Endothelial cell of umbilical vein (primary cell): ENCODE results near the gene COLQ. TPM values are rescaled to one million over a fixed set of nuclear protein-coding genes. Genes with fewer than 3 reads are reported as not detected.

ENCODE experiments used
- BruUV-seq: library from RNA; stranded (reverse); fragments of 400-500 nt; replicated peaks from 2 replicates; lab custom pipeline; 2021; lab: Mats Ljungman, UMichigan
- CTCF ChIA-PET: fragments of 300-600, 350-600 bp; sonication (Branson Sonifier 250); formaldehyde crosslinking; loops from one replicate; lab custom pipeline; 2021; ENCODE audit warnings: antibody characterized with exemption, inconsistent platforms; lab: Charles Lee
- POLR2A ChIA-PET: fragments of 300-600, 350-600 bp; sonication (Branson Sonifier 250); formaldehyde crosslinking; loops from one replicate; lab custom pipeline; 2021; ENCODE audit warnings: antibody characterized with exemption, inconsistent platforms; lab: Charles Lee
- DNase-seq: peaks from one replicate; pipeline ENCODE4 v3.0.0-alpha.2; 2011; ENCODE audit warnings: low read depth, low spot score
- FAIRE-seq: peaks from 2 replicates; lab custom pipeline; 2011; peaks lifted over from hg19 to GRCh38; lab: Jason Lieb, UNC
- H2AFZ ChIP-seq: 2 replicates; pipeline ENCODE4 v1.6.0; 2012; ENCODE audit warnings: low read depth, low read length, control low read depth, inconsistent platforms
- H3K27ac ChIP-seq: 2 replicates; pipeline ENCODE4 v1.5.1; 2011; ENCODE audit warnings: low read depth, mild to moderate bottlenecking, control low read depth, low read length, moderate library complexity; ENCODE audit not compliant: insufficient read depth
- H3K27me3 ChIP-seq, 2 experiments: 2 replicates each; pipeline versions ENCODE4 v1.6.0 to v1.6.1; 2011; ENCODE audit warnings: low read length in 2 of 2, mixed read lengths in 1 of 2; ENCODE audit not compliant: control insufficient read depth in 2 of 2, insufficient read depth in 2 of 2
- H3K36me3 ChIP-seq, 2 experiments: 2 replicates in 1 of 2; 3 replicates in 1 of 2; pipeline ENCODE4 v1.5.1; 2011; ENCODE audit warnings: low read length in 2 of 2, mild to moderate bottlenecking in 1 of 2, moderate library complexity in 1 of 2; ENCODE audit not compliant: control insufficient read depth in 2 of 2, insufficient read depth in 2 of 2; ENCODE audit errors: extremely low read depth in 1 of 2
- H3K4me1 ChIP-seq: 3 replicates; pipeline ENCODE4 v1.5.1; 2011; ENCODE audit warnings: mild to moderate bottlenecking, low read length; ENCODE audit not compliant: control insufficient read depth, insufficient read depth; ENCODE audit errors: extremely low read depth
- H3K4me2 ChIP-seq: 2 replicates; pipeline ENCODE4 v1.6.1; 2011; ENCODE audit warnings: low read length, control low read depth, mixed read lengths; ENCODE audit not compliant: insufficient read depth
- H3K4me3 ChIP-seq, 3 experiments: fragments of 200-600 bp in 1 of 3; sonication (generic), shearing (Covaris generic) in 1 of 3; replicated peaks in 1 of 3; 2 replicates each; pipeline ENCODE4 v1.5.1; 2011 to 2016; ENCODE audit warnings: control low read depth in 3 of 3, low read length in 3 of 3, mild to moderate bottlenecking in 2 of 3, inconsistent platforms in 1 of 3, low read depth in 1 of 3, moderate library complexity in 1 of 3; ENCODE audit not compliant: insufficient read depth in 1 of 3
- H3K79me2 ChIP-seq: 2 replicates; pipeline ENCODE4 v1.6.0; 2012; ENCODE audit warnings: low read length, inconsistent platforms; ENCODE audit not compliant: control insufficient read depth, insufficient read depth
- H3K9ac ChIP-seq: replicated peaks from 2 replicates; pipeline ENCODE3; 2011; ENCODE audit warnings: low read length, control low read depth; ENCODE audit not compliant: insufficient read depth; ENCODE audit errors: extremely low read depth
- H3K9me1 ChIP-seq: replicated peaks from 3 replicates; pipeline ENCODE4 v1.6.0; 2011; ENCODE audit warnings: mild to moderate bottlenecking, low read length; ENCODE audit not compliant: control insufficient read depth, insufficient read depth; ENCODE audit errors: extremely low read depth
- H3K9me3 ChIP-seq: replicated peaks from 2 replicates; pipeline ENCODE4 v1.5.1; 2012; ENCODE audit warnings: low read length, inconsistent platforms; ENCODE audit not compliant: control insufficient read depth, insufficient read depth
- H4K20me1 ChIP-seq: replicated peaks from 2 replicates; pipeline ENCODE3; 2011; ENCODE audit warnings: mild to moderate bottlenecking, low read length; ENCODE audit not compliant: control insufficient read depth, insufficient read depth; ENCODE audit errors: extremely low read depth
- CTCF ChIP-seq, 2 donors: IDR thresholded peaks; 1 replicate in 1 of 2; 2 replicates in 1 of 2; pipeline ENCODE4 v1.5.1; 2011; ENCODE audit warnings: low read length in 2 of 2, mild to moderate bottlenecking in 2 of 2, moderate library complexity in 2 of 2, control low read depth in 1 of 2, inconsistent platforms in 1 of 2, low read depth in 1 of 2; ENCODE audit not compliant: insufficient read depth in 1 of 2; ENCODE audit errors: extremely low read depth in 1 of 2
- EZH2 ChIP-seq: IDR thresholded peaks from 2 replicates; pipeline ENCODE4 v1.6.1; 2012; ENCODE audit warnings: borderline replicate concordance, low read depth, mild to moderate bottlenecking, moderate library complexity, low read length, inconsistent platforms; ENCODE audit not compliant: severe bottlenecking
- FOS ChIP-seq: IDR thresholded peaks from 2 replicates; pipeline ENCODE4 v1.6.1; 2011; ENCODE audit warnings: mild to moderate bottlenecking, low read length, moderate library complexity, borderline replicate concordance; ENCODE audit not compliant: insufficient read depth
- GATA2 ChIP-seq: IDR thresholded peaks from 2 replicates; pipeline ENCODE4 v1.7.0; 2011; ENCODE audit warnings: low read depth, mild to moderate bottlenecking, moderate library complexity, mixed read lengths, low read length; ENCODE audit not compliant: insufficient read length, insufficient read depth
- JUN ChIP-seq: IDR thresholded peaks from 2 replicates; pipeline ENCODE4 v1.6.1; 2011; ENCODE audit warnings: borderline replicate concordance, low read depth; ENCODE audit not compliant: insufficient read length, insufficient read depth
- MAX ChIP-seq: IDR thresholded peaks from 2 replicates; pipeline ENCODE4 v1.6.1; 2011; ENCODE audit not compliant: insufficient read depth, insufficient read length
- MYC ChIP-seq: IDR thresholded peaks from one replicate; pipeline ENCODE4 v1.6.1; 2011; ENCODE audit warnings: mild to moderate bottlenecking, low read depth, low read length
- POLR2A ChIP-seq: IDR thresholded peaks from 2 replicates; pipeline ENCODE4 v1.6.1; 2012; ENCODE audit warnings: low read depth, mild to moderate bottlenecking, control low read depth, low read length
- POLR2AphosphoS5 ChIP-seq: IDR thresholded peaks from 2 replicates; pipeline ENCODE4 v1.6.1; 2012; ENCODE audit warnings: low read depth, mild to moderate bottlenecking, control low read depth, low read length, moderate library complexity; ENCODE audit not compliant: insufficient read depth
- dilution Hi-C: fragments of 300-500 bp; cut with MboI; formaldehyde crosslinking; loops from one replicate; pipeline ENCODE4 v1.15.0; 2019; ENCODE audit warnings: low sequenced_read_pairs; ENCODE audit not compliant: extremely low pct_ligation_motif_present
- intact Hi-C: fragments of 100-400 bp; cut with micrococcal nuclease; formaldehyde crosslinking; loops from one replicate; pipeline ENCODE4 v1.10.0; 2022
- polyA plus RNA-seq, 4 experiments: library from polyadenylated mRNA; depleted of rRNA in 3 of 4; stranded (reverse) in 3 of 4; unstranded in 1 of 4; fragments of >200 nt; gene quantifications; 2 replicates each; pipeline versions ENCODE4 v1.2.1 to v1.2.3, GENCODE V29; 2011 to 2012; ENCODE audit warnings: missing spikeins in 1 of 4
- total RNA-seq: library from RNA; stranded (reverse); gene quantifications from 2 replicates; pipeline ENCODE4 v1.2.3, GENCODE V29; 2021

The COLQ gene
- total and polyA plus RNA-seq, 2 donors (not counting 3 experiments of a cell fraction or from before 2014, with no cell fraction given): 2.0 to 2.3 TPM

GRCh38 chr3:15553749-15554148 lies 32.2 kb upstream of the COLQ start:
- intact Hi-C loops: no loop called here
- CTCF ChIA-PET: no interaction called here
- FAIRE-seq (no peak), DNase-seq (no peak)
- Histone ChIP-seq H3K9me1 (no peaks in the 10 kb centered on the region), H3K4me3 (no peak overlapping the region), H3K9ac (no peak overlapping the region), H3K4me1 (no peaks in the 10 kb centered on the region), H3K27ac (no peak overlapping the region), H3K4me2 (no peak overlapping the region), H4K20me1 (no peaks in the 10 kb centered on the region), H2AFZ (no peak overlapping the region), H3K79me2 (no peaks in the 10 kb centered on the region), H3K36me3 (peaks cover 1 to 3% of the 10 kb centered on the region in 2 experiments), H3K9me3 (no peaks in the 10 kb centered on the region), H3K27me3 (no peaks in the 10 kb centered on the region)
- POLR2A ChIA-PET: no interaction called here
- no TSS peak for BruUV-seq
- TF ChIP-seq MAX: no peak
- no peak for TF ChIP-seq POLR2A
- TF ChIP-seq FOS: no peak
- TF ChIP-seq JUN: no peak
- no peak for TF ChIP-seq EZH2
- no peak for TF ChIP-seq CTCF (IDR thresholded peaks at IDR 0.05; ENCODE audit: extremely low read depth in 1 of 2, insufficient read depth in 1 of 2, low read depth in 1 of 2, low read length in 2 of 2)
- no peak for TF ChIP-seq POLR2AphosphoS5
- no peak for TF ChIP-seq GATA2
- TF ChIP-seq MYC: no peak
- dilution Hi-C loops: no loop called here
